ENCODE data around the gene SREBF1.

Gene SREBF1

DNA sequence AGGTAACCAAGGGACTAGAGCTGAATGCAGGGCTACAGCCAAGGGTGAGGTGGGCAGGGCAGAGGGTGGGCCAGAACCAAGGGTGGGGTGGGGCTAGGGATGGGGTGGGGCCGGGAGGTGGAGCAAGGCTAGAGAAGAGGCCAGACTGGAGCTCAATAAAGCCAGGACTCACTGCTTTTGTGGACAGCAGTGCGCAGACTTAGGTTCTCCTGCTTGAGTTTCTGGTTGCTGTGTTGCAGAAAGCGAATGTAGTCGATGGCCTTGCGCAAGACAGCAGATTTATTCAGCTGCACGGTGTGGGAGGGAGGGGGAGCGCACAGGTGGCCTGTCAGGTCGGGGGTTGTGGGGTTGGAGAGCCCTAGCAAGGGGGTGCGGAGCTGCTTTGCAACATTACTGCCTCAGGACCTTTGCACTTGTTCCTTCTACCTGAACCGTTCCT, 18.7 kb downstream of the SREBF1 start:
- TF ChIP-seq ZNF274 (IDR thresholded peaks at IDR 0.05; ENCODE audit: low read depth, low read length): no peak
- no peak overlapping the region for H3K4me3 ChIP-seq (ENCODE audit: low read length)

DNA sequence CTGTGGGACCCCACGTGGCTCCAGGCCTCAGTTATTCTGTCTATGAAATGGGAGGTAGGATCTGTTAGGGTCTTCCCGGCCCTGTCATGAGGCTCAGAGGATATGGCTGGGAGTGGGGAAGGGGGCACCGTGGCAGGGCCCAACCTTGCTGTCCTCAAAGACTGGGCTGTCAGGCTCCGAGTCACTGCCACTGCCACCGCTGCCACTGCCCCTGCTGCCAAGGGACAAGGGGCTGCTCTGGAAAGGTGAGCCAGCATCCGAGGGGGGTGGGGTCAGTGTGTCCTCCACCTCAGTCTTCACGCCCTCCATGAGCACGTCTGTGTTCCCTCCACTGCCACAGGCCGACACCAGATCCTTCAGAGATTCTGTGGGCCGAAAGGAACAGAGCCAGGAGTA, 19.2 kb downstream of the SREBF1 start:
- TF ChIP-seq ZNF274 (IDR thresholded peaks at IDR 0.05; ENCODE audit: low read depth, low read length): no peak
- no peak overlapping the region for H3K4me3 ChIP-seq (ENCODE audit: low read length)

DNA sequence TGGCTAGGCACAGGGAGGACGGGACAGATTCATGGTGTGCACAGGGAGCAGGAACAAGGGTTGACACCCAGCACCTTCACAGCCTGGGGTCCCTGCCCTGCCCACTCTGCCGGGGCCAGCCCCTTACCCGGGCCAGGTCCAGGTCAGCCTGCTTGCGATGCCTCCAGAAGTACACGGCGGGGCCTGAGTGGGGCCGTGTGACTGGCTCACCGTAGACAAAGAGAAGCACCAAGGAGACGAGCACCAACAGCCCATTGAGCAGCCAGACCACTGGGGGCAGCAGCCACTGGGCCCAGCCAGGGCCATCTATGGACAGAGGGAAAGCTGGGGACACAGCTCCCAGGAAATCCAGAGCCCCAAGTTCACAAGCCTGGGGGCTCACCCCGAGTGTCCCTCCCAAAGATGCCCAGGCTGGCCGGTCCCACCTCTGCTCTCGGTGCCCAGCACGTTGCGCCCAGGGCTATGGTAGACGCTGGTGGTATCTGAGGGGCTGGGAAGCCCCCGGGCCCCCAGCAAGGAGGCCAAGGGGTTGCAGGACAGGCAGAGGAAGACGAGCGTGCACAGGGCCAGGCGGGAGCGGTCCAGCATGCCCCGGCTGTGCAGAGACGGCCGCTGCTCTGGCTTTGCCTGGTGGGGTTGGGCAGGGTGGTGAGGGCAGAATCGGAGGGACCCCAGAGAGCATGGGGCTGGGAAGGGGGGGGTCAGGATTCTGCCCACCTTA, 19.8 kb downstream of the SREBF1 start:
- TF ChIP-seq ZNF274 (IDR thresholded peaks at IDR 0.05; ENCODE audit: low read depth, low read length): no peak
- H3K4me3 ChIP-seq (ENCODE audit: low read length): no peak overlapping the region

DNA sequence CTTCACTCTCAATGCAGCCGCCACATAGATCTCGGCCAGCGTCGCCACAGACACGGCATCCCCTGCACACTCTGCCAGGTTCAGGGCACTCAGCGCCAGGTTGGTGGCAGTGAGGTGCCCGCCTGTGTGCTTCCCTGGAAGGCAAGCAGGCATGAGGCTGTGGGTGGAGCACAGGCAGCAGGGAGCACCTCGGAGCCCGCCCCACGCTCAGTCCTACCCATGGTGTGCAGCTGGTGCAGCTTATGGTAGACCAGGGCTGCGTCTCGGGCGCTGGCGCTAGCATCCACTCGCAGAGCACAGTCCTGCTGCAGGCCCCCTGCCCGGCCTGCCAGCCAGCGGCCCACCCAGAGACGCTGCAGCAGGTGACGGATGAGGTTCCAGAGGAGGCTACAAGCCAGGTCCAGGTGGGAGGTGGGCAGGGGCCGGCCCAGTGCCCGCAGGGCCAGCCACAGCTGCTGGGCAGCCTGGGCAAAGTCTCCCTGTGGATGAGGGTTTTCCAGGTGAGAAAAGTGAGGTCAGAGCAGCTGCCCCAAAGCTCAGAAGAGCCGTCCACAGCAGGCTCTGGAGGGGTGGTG, 20.5 kb downstream of the SREBF1 start:
- H3K4me3 ChIP-seq (ENCODE audit: low read length): no peak overlapping the region
- no peak for TF ChIP-seq ZNF274 (IDR thresholded peaks at IDR 0.05; ENCODE audit: low read depth, low read length)

DNA sequence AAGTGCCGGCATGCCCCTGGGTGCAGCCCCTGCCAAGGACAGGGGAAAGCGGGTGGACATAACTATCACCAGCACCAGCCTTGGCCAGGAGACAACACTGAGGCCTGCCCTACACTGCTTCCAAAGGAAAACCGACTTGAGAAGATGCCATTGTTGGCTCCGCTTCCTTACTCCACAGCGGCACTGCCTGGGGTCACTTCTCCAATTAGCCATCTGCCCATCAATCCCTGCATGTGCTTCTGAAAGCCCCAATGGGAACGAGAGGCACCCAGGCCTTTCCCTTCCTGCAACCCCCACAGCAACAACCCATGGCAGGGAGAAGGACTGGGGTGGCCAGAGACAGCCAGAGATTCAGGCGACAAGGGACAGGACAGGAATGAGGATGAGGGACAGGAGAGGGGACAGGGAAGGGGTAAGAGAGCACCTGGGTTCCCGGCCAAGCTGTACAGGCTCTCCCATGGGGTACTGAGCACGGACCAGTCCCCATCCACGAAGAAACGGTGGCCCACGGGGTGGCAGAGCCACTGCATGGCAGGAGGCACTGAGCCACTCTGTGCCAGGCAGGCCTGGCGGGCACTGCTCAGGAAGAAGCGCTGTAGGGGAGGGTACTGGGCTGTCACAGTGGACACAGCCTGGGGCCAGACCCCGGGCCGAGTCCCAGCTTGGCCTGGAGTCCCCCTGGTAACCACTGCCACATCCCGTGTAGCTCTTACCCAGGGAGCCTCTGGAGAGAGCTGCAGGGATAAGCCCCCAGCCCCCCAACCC, 21.2 kb downstream of the SREBF1 start:
- no peak overlapping the region for H3K4me3 ChIP-seq (ENCODE audit: low read length)
- no peak for TF ChIP-seq ZNF274 (IDR thresholded peaks at IDR 0.05; ENCODE audit: low read depth, low read length)

DNA sequence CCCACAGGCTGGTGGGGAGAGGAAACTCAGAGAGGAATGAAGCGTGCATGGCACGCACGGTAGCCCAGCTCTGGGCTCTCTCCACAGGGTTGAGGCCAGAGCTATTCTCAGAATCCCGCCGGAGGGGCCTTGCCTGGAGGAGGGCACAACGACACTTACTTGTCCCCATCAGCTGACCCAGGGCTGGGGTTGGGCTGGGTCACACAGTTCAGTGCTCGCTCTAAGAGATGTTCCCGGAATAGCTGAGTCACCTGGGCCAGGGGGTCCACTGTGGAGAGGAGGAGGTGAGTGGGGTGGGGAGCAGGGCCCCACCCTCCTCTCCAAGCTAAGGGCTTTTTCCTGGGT, 21.8 kb downstream of the SREBF1 start:
- TF ChIP-seq ZNF274 (IDR thresholded peaks at IDR 0.05; ENCODE audit: low read depth, low read length): no peak
- no peak overlapping the region for H3K4me3 ChIP-seq (ENCODE audit: low read length)

DNA sequence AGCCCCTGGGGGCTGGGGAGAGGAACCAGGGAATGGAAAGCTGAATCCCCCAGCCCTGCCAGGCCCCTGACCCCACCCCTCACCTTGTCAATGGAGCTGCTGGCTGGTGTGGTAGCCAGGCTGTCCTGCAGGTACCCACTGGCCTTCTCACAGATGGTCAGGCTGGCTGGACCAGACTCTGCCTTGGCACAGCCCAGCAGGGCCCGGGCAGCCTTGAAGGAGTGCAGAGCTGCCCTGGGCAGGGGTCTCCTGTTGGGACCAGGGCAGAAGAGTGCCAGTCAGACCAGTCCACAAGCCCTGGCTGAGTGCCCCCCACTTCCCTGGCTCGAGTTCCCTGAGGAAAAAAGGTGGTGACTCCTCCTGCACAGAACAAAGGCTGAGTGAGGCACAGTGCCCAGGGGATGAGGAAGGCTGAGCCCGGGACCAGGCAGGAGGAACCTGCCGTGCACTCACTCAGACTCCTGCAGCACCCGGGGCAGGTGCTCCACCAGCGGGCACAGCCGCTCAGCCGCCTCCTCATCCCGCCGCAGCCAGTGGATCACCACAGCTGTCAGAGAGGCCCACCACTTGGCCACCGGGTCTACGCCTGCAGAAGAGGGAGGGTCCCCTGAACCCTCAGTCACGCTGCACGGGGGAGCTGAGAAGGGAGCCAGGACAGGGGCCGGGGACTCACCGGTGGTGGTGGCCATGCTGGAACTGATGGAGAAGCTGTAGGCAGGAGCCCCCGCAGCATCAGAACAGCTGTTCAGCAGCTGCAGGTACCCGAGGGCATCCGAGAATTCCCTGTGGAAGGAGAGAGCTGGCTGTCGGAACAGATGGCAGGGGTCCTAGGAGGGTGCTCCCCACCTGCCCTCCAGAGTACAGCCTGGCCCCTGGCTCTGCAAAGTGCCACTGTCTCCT, 22.4 kb downstream of the SREBF1 start:
- TF ChIP-seq ZNF274 (IDR thresholded peaks at IDR 0.05; ENCODE audit: low read depth, low read length): no peak
- H3K4me3 ChIP-seq (ENCODE audit: low read length): no peak overlapping the region

DNA sequence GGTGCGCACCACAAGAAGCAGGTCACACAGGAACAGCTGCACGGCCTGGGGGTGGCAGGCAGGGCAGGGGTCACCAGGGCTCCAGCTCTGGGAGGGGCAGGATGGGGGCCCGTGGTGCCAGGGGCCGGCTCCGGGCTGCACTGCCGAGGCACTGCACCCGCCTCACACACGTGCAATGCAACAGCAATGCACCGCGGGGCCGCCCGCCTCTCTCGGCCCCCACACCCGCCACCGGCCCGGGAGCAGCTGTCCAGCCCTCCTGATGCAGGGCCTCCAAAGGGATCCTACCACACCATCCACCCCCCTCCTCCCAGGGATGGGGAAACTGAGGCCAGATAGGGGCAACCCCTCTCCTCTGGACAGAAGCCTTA, 23.1 kb downstream of the SREBF1 start:
- H3K4me3 ChIP-seq (ENCODE audit: low read length): no peak overlapping the region
- no peak for TF ChIP-seq ZNF274 (IDR thresholded peaks at IDR 0.05; ENCODE audit: low read depth, low read length)

DNA sequence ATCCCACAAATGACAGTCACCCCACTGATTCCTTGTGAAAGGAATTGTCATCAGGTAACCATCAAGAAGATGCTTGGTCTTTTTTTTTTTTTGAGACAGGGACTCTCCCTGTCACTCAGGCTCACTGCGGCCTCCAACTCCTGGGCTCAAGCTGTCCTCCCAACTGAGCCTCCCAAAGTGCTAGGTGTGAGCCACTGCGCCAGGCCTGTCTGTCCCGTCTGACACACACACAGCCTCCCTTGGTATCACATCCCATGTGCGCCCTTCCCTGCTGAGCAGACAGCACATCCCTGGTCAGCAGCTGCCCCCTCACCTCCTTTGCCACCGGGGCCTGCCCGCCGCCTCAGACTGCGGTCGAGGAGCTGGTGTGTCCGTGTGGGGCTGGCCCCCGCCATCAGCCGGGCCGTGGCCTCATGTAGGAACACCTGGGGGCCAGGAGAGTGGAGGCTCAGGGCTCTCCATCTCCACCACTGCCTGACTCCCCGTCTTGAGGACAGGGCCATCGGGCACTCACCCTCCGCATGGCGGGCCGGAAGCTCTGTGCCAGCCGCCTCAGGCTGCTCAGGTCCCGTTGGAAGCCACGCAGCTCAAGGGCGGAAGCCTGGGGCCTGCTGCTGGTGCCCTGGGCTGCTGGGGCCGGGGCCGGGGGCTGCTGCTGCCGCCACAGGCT, 23.6 kb downstream of the SREBF1 start:
- TF ChIP-seq ZNF274 (IDR thresholded peaks at IDR 0.05; ENCODE audit: low read depth, low read length): no peak
- no peak overlapping the region for H3K4me3 ChIP-seq (ENCODE audit: low read length)

DNA sequence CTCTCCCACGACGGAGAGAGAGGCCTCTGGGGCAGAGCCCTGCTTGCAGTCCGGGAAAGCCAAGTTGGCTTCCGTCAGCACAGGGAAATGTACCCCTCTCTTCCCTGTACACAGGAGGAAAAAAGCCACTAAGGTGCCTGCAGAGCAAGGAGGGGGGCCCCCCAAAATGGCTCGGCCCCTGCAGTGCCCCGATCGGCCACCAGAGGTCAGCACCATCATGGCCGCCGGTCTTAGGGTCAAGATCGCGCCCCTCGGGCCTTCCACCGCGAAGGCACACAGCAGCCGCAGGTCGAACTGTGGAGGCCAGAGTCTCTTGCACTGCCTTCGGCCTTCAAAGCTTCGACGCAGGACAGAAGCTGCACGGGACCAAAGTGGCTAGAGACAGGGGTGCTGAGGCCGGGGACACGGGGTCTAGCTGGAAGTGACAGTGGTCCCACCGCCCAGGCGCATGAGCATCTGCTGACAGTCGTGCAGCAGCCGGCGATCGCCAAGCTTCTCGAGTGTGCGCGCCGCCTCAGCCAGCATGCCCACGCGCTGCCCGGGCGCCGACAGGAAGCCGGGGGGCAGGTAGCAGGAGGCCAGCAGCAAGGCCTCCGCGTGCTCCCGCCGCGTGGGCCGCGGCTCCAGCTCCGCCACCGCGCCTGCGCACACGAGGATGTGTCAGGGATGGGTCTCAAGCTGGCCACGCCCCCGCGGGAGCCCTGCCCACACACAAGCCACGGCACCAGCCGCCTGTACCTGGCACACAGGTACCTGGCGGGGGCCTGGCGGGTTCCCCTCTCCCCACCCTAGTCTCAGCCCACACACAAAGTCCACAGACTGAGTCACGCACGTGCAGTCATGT, 24.4 kb downstream of the SREBF1 start:
- no peak overlapping the region for H3K4me3 ChIP-seq (ENCODE audit: low read length)

DNA sequence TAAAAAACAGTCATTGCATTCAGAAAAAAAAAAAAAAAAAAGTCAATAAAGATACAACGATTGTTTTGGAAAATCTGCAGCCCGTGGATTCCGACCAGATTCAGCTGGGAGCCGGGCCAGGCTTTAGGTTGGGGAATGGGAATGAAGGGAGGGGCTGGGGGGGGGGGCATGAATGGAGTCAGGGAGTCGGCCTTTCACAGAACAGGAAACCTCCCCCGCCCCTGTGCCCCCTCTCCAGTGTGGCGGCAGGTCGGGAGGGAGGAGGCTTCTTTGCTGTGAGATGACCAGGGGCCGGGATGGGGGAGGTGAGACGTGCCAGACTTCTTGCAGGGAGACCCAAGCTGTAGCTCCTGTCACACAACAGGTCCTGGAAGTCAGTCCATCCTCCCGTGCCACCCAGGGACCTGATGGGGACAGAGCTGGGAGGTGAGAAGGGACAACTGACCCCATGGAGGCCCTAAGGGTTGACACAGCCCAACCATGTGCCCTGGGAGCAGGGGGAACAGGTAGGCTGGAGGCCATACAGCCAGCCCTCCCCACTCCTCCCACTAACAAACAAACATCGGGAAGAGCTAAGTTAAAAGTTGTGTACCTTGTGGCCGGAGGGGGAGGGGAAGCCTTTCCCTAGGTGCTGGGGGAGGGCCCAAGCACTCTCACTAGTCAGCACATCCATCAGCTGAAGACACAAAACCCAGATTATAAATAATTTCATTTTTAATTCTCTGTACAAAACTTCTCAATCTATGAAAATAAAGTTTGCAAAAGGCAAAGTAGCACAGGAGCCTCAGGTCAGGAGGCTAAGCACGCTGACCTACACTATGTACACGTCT, 25.2 kb downstream of the SREBF1 start:
- TF ChIP-seq ZNF274 (IDR thresholded peaks at IDR 0.05; ENCODE audit: low read depth, low read length): no peak
- H3K4me3 ChIP-seq (ENCODE audit: low read length): no peak overlapping the region

More for the DNA sequence above, 24.4 kb downstream of the SREBF1 start:
- no peak for TF ChIP-seq ZNF274 (IDR thresholded peaks at IDR 0.05; ENCODE audit: low read depth, low read length)

DNA sequence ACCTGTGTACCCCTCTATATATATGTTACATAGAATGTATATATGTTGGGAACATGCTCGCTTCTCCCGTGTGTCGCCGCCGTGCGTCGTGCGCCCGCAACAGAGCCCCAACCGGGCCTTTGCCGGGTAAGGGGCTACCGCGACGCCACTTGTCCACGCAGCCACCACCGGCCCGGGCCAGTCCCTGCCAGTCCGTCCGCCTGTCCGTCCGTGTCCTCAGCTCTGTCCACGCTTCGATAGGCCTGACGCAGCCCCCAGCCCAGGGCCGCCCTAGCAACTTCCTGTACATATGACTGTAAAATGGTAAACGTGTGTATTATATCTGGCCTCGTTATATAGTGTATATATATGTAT, 25.9 kb downstream of the SREBF1 start:
- H3K4me3 ChIP-seq (ENCODE audit: low read length): no peak overlapping the region
- TF ChIP-seq ZNF274 (IDR thresholded peaks at IDR 0.05; ENCODE audit: low read depth, low read length): no peak
